Activated CD8-positive, alpha-beta T cell treated with anti-CD3 and anti-CD28 coated beads for 36 hours (primary cell): ENCODE results near the gene DDC. TPM values are rescaled to one million over a fixed set of nuclear protein-coding genes. Genes with fewer than 3 reads are reported as not detected.
"Not testable (repeated sequence)": the region's sequence is repeated elsewhere in the genome, so short reads cannot be mapped to it uniquely, and the experiment has no call there.

Experiments used
- ATAC-seq: fragments of 200-7000 bp; cut with Tn5 transposase; one replicate; pipeline ENCODE4 v1.10.0; 2021; ENCODE audit warnings: mild to moderate bottlenecking, moderate library complexity
- CTCF ChIA-PET: fragments of 350-600 bp; sonication (Branson Sonifier 250); formaldehyde crosslinking; loops from one replicate; lab custom pipeline; 2021; ENCODE audit warnings: antibody characterized with exemption; lab: Charles Lee
- POLR2A ChIA-PET: fragments of 350-600 bp; sonication (Branson Sonifier 250); formaldehyde crosslinking; loops from one replicate; lab custom pipeline; 2021; ENCODE audit warnings: antibody characterized with exemption; lab: Charles Lee
- DNase-seq: peaks from one replicate; pipeline ENCODE4 v3.0.0-alpha.2; 2020
- H3K27ac Mint-ChIP-seq: one replicate; pipeline ENCODE4 v1.8.0; 2021; ENCODE audit warnings: mild to moderate bottlenecking, mixed read lengths
- H3K27me3 Mint-ChIP-seq: one replicate; pipeline ENCODE4 v1.8.0; 2021; ENCODE audit warnings: mixed read lengths
- H3K36me3 Mint-ChIP-seq: one replicate; pipeline ENCODE4 v1.8.0; 2021; ENCODE audit warnings: low read depth, mixed read lengths
- H3K4me1 Mint-ChIP-seq: one replicate; pipeline ENCODE4 v1.8.0; 2021; ENCODE audit warnings: low read depth, mixed read lengths
- H3K4me3 Mint-ChIP-seq: one replicate; pipeline ENCODE4 v1.8.0; 2021; ENCODE audit warnings: mild to moderate bottlenecking, moderate library complexity, mixed read lengths
- H3K9me3 Mint-ChIP-seq: one replicate; pipeline ENCODE4 v1.8.0; 2021; ENCODE audit warnings: mixed read lengths
- intact Hi-C: fragments of 100-400 bp; cut with micrococcal nuclease; formaldehyde crosslinking; loops from one replicate; pipeline ENCODE4 v1.10.0; 2022
- total RNA-seq, 2 experiments: library from RNA; stranded (reverse); gene quantifications; one replicate each; pipeline ENCODE4 v1.2.3, GENCODE V29; 2021
- TF ChIP-seq, protein P1 (sequence below): fragments of 200-600 bp; IDR thresholded peaks from one replicate; pipeline ENCODE4 v1.8.0; 2022; ENCODE audit warnings: antibody characterized with exemption, mild to moderate bottlenecking

The DDC gene
- total RNA-seq, 2 experiments from 2014 or later: 0.36 to 1.2 TPM

DNA sequence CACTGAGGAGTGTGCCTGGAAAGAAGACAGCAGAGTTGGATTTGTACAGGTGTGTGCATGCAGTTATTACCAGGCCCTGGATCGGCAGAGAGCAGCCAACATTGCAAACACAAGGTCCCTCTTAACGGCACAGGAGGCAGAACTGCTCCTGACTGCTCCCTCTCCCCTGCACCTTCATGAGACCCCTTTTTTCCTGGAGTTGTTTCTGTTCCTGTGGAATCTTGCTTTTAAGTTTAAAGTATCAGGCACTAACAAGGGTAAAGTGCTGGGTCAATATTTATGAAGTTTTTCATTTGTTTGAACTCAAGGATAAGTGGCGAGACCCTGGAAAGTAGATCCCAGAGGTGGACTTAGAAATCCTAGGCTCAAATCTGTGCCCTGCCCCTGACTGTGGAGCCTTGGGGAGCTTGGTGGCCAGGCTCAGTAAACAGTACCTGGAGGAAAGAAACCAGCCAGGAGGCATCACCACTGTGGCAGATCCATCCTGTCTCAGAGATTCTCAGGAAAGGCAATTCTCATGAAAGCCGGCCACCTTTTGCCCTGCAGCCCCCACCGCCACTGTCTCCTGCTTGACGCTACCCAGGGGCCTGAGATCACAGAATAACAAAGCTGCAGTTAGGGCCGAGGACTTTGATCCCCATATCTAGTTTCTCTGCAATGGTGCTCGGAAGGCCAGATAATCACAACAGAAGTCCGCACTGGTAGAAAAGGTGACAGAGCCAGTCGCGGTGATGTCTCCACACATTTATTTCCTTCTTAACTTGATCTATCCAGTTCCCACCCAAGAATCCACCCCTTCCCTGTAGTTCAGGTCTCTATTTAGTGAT is 36.7 kb downstream of the DDC start:
- ChIA-PET CTCF (no interaction called here), POLR2A (no interaction called here)
- H3K27ac Mint-ChIP-seq: no peak overlapping the region
- DNase-seq (no peak), ATAC-seq (no peak)
- intact Hi-C loops: no loop called here
- H3K36me3 Mint-ChIP-seq: no peaks in the 10 kb centered on the region
- H3K4me3 Mint-ChIP-seq: no peak overlapping the region
- TF ChIP-seq, protein P1, sequence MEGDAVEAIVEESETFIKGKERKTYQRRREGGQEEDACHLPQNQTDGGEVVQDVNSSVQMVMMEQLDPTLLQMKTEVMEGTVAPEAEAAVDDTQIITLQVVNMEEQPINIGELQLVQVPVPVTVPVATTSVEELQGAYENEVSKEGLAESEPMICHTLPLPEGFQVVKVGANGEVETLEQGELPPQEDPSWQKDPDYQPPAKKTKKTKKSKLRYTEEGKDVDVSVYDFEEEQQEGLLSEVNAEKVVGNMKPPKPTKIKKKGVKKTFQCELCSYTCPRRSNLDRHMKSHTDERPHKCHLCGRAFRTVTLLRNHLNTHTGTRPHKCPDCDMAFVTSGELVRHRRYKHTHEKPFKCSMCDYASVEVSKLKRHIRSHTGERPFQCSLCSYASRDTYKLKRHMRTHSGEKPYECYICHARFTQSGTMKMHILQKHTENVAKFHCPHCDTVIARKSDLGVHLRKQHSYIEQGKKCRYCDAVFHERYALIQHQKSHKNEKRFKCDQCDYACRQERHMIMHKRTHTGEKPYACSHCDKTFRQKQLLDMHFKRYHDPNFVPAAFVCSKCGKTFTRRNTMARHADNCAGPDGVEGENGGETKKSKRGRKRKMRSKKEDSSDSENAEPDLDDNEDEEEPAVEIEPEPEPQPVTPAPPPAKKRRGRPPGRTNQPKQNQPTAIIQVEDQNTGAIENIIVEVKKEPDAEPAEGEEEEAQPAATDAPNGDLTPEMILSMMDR: no peak
- H3K27me3 Mint-ChIP-seq: peaks cover 5% of the 10 kb centered on the region
- peaks cover 8% of the 10 kb centered on the region for H3K4me1 Mint-ChIP-seq
- no peaks in the 10 kb centered on the region for H3K9me3 Mint-ChIP-seq

DNA sequence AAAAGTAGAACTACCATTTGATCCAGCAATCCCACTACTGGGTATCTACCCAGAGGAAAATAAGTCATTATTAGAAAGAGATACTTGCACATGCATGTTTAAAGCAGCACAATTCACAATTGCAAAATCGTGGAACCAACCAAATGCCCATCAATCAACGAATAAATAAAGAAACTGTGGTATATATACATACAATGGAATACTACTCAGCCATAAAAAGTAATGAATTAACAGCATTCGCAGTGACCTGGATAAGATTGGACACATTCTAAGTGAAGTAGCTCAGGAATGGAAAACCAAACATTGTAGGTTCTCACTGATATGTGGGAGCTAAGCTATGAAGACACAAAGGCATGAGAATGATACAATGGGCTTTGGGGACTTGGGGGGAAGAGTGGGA is 45.9 kb downstream of the DDC start:
- H3K9me3 Mint-ChIP-seq, ATAC-seq, H3K4me3 Mint-ChIP-seq, H3K4me1 Mint-ChIP-seq, intact Hi-C loops, H3K27ac Mint-ChIP-seq, H3K36me3 Mint-ChIP-seq, DNase-seq: not testable (repeated sequence)
- peaks cover 26% of the 10 kb centered on the region for H3K27me3 Mint-ChIP-seq
- ChIA-PET POLR2A (interaction anchor here (0.6 kb wide), 1 partner anchor 200 kb away, joined by 3 read pairs; no protein-coding TSS in a partner anchor), CTCF (interaction anchor here (1.0 kb wide), 1 partner anchor 51 kb away, joined by 3 read pairs; no protein-coding TSS in a partner anchor)

DNA sequence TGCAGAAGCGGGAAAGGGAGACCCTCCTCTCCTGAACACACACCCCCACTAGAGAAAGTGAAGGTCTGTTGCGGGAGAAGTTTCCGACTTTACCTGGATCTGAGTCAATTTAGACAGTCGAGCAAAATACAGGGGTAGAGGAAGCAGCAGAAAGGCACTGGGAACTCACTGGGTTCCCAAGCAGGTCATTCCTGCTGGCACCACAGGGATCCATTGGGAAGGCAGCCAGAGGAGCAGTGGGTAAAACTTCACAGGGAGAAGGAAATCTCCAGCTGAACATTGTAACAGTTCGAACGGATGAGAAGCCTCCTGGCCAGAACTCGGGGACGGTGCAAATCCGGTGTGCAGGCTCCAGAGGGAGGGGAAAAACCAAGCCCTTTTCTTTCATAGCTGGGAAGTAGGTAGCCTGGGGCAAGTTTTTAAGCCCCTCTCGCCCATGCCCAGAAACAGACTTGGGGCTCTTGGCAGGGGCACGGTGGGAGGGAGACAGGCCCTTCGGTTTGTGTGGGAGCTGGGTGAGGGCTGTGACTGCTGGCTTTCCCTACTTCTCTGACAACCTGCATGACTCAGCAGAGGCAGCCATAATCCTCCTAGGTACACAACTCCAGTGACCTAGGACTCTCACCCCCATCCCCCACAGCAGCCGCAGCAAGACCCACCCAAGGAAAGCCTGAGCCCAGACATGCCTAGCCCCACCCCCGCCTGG is 51.9 kb downstream of the DDC start:
- intact Hi-C loops: no loop called here
- POLR2A ChIA-PET: no interaction called here
- H3K4me1 Mint-ChIP-seq: no peaks in the 10 kb centered on the region
- ATAC-seq: no peak
- H3K27ac Mint-ChIP-seq: no peak overlapping the region
- no peak overlapping the region for H3K4me3 Mint-ChIP-seq
- no peak for DNase-seq
- no peaks in the 10 kb centered on the region for H3K36me3 Mint-ChIP-seq
- no peaks in the 10 kb centered on the region for H3K9me3 Mint-ChIP-seq
- H3K27me3 Mint-ChIP-seq: peaks cover 15% of the 10 kb centered on the region
- TF ChIP-seq, protein P1: no peak
- CTCF ChIA-PET: interaction anchor here (0.6 kb wide), 1 partner anchor 45 kb away, joined by 3 read pairs; no protein-coding TSS in a partner anchor

DNA sequence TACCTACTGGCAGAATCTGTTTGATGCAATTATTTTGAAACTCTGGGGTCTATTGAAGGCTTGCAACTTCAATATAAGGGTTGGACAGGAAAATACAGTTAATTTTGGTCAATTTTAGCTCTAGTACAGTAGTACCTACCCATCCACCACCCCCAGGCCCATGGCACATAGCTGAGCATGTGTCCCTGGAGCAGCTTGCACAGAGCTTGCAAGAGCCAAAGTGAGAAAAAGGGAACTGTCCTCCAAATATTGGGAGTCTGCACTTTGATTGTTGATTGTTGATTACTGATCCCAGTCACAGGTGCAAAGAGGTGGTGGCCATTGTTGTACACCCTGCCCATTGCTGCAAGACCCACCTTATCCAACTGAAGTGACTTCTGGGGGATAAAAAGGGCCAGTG is 52.8 kb downstream of the DDC start:
- ChIA-PET POLR2A (no interaction called here), CTCF (no interaction called here)
- H3K4me1 Mint-ChIP-seq: no peaks in the 10 kb centered on the region
- H3K36me3 Mint-ChIP-seq: no peaks in the 10 kb centered on the region
- TF ChIP-seq, protein P1: no peak
- H3K4me3 Mint-ChIP-seq: no peak overlapping the region
- intact Hi-C loops: no loop called here
- no peak for ATAC-seq
- H3K27me3 Mint-ChIP-seq: peaks cover 13% of the 10 kb centered on the region
- H3K27ac Mint-ChIP-seq: no peak overlapping the region
- DNase-seq: no peak
- no peaks in the 10 kb centered on the region for H3K9me3 Mint-ChIP-seq

DNA sequence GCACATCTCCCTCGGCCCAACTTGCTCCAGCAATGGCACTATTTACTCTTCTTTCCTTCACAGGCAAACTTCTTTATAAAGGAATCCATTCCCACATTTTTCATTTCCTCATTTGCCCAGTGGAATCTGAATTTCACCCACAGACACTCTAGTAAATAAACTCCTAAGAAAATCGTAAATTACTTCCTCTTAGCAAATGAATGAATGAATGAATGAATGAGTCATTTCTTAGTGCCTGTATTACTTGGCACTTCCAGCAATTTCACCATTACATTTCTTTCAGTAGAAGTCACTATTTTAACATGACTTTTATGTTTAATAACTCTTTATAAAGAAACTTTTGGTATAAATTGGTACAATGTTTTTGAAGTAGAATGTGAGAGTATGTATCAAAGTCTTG is 55.7 kb downstream of the DDC start:
- no peak overlapping the region for H3K4me3 Mint-ChIP-seq
- peaks cover 6% of the 10 kb centered on the region for H3K27me3 Mint-ChIP-seq
- intact Hi-C loops: no loop called here
- DNase-seq (no peak), ATAC-seq (no peak)
- H3K4me1 Mint-ChIP-seq: no peaks in the 10 kb centered on the region
- H3K36me3 Mint-ChIP-seq: no peaks in the 10 kb centered on the region
- CTCF ChIA-PET: interaction anchor here (1.0 kb wide), 1 partner anchor 42 kb away, joined by 3 read pairs; no protein-coding TSS in a partner anchor
- TF ChIP-seq, protein P1: no peak
- H3K27ac Mint-ChIP-seq: no peak overlapping the region
- no peaks in the 10 kb centered on the region for H3K9me3 Mint-ChIP-seq
- POLR2A ChIA-PET: no interaction called here
